Stomach (tissue), 9 donors: ENCODE measurements around the gene PRMT6. TPM values are rescaled to one million over a fixed set of nuclear protein-coding genes. Genes with fewer than 3 reads are reported as not detected.

Experiments
- DNase-seq, 2 donors: peaks; one replicate each; pipeline versions ENCODE4 v3.0.0 to v3.0.0-alpha.2; 2013 to 2019
- H3K27ac ChIP-seq, 5 donors: fragments of 200-600 bp in 4 of 5; sonication (generic) in 4 of 5; one replicate each; pipeline ENCODE4 v1.5.1; 2013 to 2019; ENCODE audit warnings: mild to moderate bottlenecking in 1 of 5, moderate library complexity in 1 of 5
- H3K27me3 ChIP-seq, 3 donors: fragments of 200-600 bp; sonication (generic); one replicate each; pipeline ENCODE4 v1.5.1; 2017 to 2019; ENCODE audit warnings: mixed run types in 1 of 3
- H3K36me3 ChIP-seq, 4 donors: fragments of 200-600 bp; sonication (generic); 1 replicate in 3 of 4; 2 replicates in 1 of 4; pipeline ENCODE4 v1.5.1; 2016 to 2019
- H3K4me1 ChIP-seq, 4 donors: fragments of 200-600 bp; sonication (generic); one replicate each; pipeline ENCODE4 v1.5.1; 2016 to 2019
- H3K4me3 ChIP-seq, 4 donors: fragments of 200-600 bp; sonication (generic) in 3 of 4; one replicate each; pipeline ENCODE4 v1.5.1; 2016 to 2019; ENCODE audit warnings: mild to moderate bottlenecking in 1 of 4
- H3K9me3 ChIP-seq, 4 donors: fragments of 200-600 bp; sonication (generic); one replicate each; pipeline ENCODE4 v1.5.1; 2016 to 2019
- EP300 ChIP-seq: sonication (generic); formaldehyde crosslinking; IDR thresholded peaks from one replicate; pipeline ENCODE4 v1.6.1; 2017; ENCODE audit warnings: antibody characterized with exemption
- POLR2A ChIP-seq, 4 donors: fragments of 450-650 bp; IDR thresholded peaks; one replicate each; pipeline ENCODE4 v1.6.1; 2016; ENCODE audit warnings: antibody characterized with exemption in 4 of 4, control low read depth in 2 of 4, mild to moderate bottlenecking in 1 of 4, moderate library complexity in 1 of 4
- POLR2AphosphoS5 ChIP-seq, 3 donors: sonication (generic); formaldehyde crosslinking; IDR thresholded peaks; one replicate each; pipeline ENCODE4 v1.6.1; 2016; ENCODE audit warnings: antibody characterized with exemption in 3 of 3
- WGBS, 5 donors: extraction: QIAGEN DNeasy Blood & Tissue Kit in 3 of 5; methylation state at CpG; one replicate each; pipeline versions ENCODE4 v1.1.5 to v1.1.7; 2013 to 2018; 5-methylcytosine and 5-hydroxymethylcytosine counted together
- intact Hi-C: fragments of 100-400 bp; cut with DNase I; formaldehyde crosslinking; loops from one replicate; pipeline ENCODE4 v1.15.1; 2023; ENCODE audit warnings: low total_unique reads
- polyA plus RNA-seq, 3 donors: library from polyadenylated mRNA; stranded (reverse); fragments of 200-250 nt; gene quantifications; one replicate each; pipeline ENCODE4 v1.2.3, GENCODE V29; 2013
- total RNA-seq, 5 donors: library from RNA; depleted of rRNA; stranded (reverse); fragments of >200 nt; gene quantifications; one replicate each; pipeline versions ENCODE4 v1.1.0 to v1.2.3, GENCODE V29; 2014 to 2016
- TF ChIP-seq, protein P1 (sequence below), 7 experiments: fragments of 450-650 bp in 4 of 7; fragments of 200-600 bp in 3 of 7; sonication (generic) in 3 of 7; IDR thresholded peaks; one replicate each; pipeline ENCODE4 v1.5.1; 2016 to 2019; ENCODE audit warnings: antibody characterized with exemption in 7 of 7, control low read depth in 2 of 7, mild to moderate bottlenecking in 1 of 7
- donor health status: healthy with polysubstance abuse.
- donor health status: Bipolar disorder and iron deficiency.
- donor health status: healthy.

Gene PRMT6
- total and polyA plus RNA-seq, 8 donors = 8.1 to 18.8 (median 14.7) TPM; not detected in 1

DNA sequence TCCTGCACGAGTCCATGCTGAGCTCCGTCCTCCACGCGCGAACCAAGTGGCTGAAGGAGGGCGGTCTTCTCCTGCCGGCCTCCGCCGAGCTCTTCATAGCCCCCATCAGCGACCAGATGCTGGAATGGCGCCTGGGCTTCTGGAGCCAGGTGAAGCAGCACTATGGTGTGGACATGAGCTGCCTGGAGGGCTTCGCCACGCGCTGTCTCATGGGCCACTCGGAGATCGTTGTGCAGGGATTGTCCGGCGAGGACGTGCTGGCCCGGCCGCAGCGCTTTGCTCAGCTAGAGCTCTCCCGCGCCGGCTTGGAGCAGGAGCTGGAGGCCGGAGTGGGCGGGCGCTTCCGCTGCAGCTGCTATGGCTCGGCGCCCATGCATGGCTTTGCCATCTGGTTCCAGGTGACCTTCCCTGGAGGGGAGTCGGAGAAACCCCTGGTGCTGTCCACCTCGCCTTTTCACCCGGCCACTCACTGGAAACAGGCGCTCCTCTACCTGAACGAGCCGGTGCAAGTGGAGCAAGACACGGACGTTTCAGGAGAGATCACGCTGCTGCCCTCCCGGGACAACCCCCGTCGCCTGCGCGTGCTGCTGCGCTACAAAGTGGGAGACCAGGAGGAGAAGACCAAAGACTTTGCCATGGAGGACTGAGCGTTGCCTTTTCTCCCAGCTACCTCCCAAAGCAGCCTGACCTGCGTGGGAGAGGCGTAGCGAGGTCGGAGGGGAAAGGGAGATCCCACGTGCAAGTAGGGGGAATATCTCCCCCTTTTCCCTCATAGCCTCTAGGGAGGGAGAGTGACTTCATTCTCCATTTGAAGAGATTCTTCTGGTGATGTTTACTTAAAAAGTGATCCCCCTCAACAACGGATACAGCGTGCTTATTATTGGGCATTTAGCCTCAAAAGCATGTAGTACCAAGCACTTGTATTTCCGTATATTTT is 991 bp downstream of the PRMT6 start:
- peak in 1 of 3 donors; percentile 11 for TF ChIP-seq POLR2AphosphoS5 (IDR thresholded peaks at IDR 0.05)
- TF ChIP-seq, protein P1, sequence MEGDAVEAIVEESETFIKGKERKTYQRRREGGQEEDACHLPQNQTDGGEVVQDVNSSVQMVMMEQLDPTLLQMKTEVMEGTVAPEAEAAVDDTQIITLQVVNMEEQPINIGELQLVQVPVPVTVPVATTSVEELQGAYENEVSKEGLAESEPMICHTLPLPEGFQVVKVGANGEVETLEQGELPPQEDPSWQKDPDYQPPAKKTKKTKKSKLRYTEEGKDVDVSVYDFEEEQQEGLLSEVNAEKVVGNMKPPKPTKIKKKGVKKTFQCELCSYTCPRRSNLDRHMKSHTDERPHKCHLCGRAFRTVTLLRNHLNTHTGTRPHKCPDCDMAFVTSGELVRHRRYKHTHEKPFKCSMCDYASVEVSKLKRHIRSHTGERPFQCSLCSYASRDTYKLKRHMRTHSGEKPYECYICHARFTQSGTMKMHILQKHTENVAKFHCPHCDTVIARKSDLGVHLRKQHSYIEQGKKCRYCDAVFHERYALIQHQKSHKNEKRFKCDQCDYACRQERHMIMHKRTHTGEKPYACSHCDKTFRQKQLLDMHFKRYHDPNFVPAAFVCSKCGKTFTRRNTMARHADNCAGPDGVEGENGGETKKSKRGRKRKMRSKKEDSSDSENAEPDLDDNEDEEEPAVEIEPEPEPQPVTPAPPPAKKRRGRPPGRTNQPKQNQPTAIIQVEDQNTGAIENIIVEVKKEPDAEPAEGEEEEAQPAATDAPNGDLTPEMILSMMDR (IDR thresholded peaks at IDR 0.05) = no peak
- no peak for TF ChIP-seq EP300
- WGBS, 5 donors = 4 to 35% (median 6%) methylated on average over 10 to 55 of the region's 55 CpGs
- DNase-seq = peak; percentile 73 to 88
- H3K4me3 ChIP-seq = peak overlapping the region; percentile 91 to 95 (median 92)
- H3K36me3 ChIP-seq = peaks cover 0 to 16% (median 13%) of the 10 kb centered on the region in 4 donors
- H3K9me3 ChIP-seq = no peaks in the 10 kb centered on the region
- intact Hi-C loops = no loop called here
- peak overlapping the region; percentile 78 to 90 (median 88) for H3K27ac ChIP-seq
- H3K27me3 ChIP-seq = no peaks in the 10 kb centered on the region
- H3K4me1 ChIP-seq = peaks cover 6 to 28% (median 18%) of the 10 kb centered on the region in 4 donors

DNA sequence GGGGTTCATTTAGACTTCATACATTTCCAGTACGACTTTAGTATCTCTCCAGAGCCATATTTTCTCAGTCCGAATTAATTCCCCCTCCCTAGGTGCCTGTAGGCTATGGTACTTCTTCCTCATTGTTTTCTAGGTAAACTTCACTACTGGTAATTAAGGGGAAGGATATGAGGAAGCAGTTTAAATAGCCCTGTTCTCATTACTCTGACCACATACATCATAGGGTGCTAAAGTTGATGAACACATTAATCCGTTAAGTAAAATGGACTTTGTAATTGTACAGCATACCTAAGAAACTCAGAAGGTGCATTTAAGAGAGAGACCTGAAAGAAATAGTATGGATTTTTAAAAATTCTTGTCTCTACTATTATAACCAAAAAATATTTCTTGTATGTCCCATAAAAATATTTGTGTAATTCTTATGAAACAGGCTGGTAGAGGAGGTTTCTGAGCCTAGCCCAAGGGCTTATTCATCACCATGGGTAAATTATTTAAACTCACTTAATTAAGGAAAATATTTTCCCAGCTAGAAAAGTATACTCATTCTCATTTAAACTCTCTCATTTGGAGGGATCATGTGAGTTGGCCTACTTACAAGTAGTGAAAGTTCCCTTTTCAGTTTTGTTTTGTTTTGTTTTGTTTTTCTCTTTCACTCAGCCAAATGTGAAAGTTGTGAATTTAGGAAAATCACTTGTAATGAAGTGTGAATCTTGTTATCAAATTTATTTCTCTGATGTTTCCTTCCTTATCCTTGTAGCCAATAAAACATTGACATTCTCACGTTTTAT is 2.0 kb downstream of the PRMT6 start:
- H3K36me3 ChIP-seq = peaks cover 0 to 16% (median 13%) of the 10 kb centered on the region in 4 donors
- intact Hi-C loops = no loop called here
- H3K27ac ChIP-seq = no peak overlapping the region
- peak overlapping the region in 3 of 4 donors; percentile 91 to 93 (median 92) for H3K4me3 ChIP-seq
- peak in 1 of 2 donors; percentile 3 for DNase-seq
- no peaks in the 10 kb centered on the region for H3K9me3 ChIP-seq
- TF ChIP-seq EP300 = no peak
- TF ChIP-seq POLR2A (IDR thresholded peaks at IDR 0.05) = no peak
- TF ChIP-seq, protein P1 (IDR thresholded peaks at IDR 0.05) = no peak
- no peak for TF ChIP-seq POLR2AphosphoS5 (IDR thresholded peaks at IDR 0.05)
- peaks cover 6 to 28% (median 18%) of the 10 kb centered on the region in 4 donors for H3K4me1 ChIP-seq
- no peaks in the 10 kb centered on the region for H3K27me3 ChIP-seq
- WGBS, 5 donors = 63 to 72% (median 71%) methylated on average over 4 of the region's 4 CpGs

DNA sequence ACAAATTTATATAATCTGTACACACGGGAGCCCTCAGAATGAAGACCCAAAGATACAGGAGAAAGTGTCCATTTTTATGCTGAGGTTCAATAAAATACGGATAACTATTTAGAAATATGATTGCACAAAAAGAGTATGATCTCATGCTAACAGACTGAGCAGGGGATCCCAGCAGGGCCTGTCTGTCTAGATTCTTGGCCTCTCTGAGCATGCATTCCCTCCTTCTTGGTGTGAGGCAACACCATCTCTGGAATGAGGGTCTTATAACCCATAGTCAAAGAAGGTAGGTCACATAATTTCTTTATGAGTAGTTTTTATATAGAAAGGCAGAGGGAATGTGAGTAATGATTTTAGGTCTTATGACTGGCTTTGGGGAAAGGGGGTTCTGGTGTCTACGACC is 5.4 kb downstream of the PRMT6 start:
- WGBS, 5 donors = 89 to 94% (median 91%) methylated on average over 3 of the region's 3 CpGs
- no peaks in the 10 kb centered on the region for H3K27me3 ChIP-seq
- TF ChIP-seq, protein P1 (IDR thresholded peaks at IDR 0.05) = no peak
- no peak for TF ChIP-seq EP300
- no peak for TF ChIP-seq POLR2A (IDR thresholded peaks at IDR 0.05)
- no peak for TF ChIP-seq POLR2AphosphoS5 (IDR thresholded peaks at IDR 0.05)
- peaks cover 0 to 16% (median 13%) of the 10 kb centered on the region in 4 donors for H3K36me3 ChIP-seq
- H3K4me1 ChIP-seq = peaks cover 6 to 22% (median 16%) of the 10 kb centered on the region in 4 donors
- H3K27ac ChIP-seq = no peak overlapping the region
- DNase-seq = no peak
- intact Hi-C loops = no loop called here
- no peak overlapping the region for H3K4me3 ChIP-seq
- no peaks in the 10 kb centered on the region for H3K9me3 ChIP-seq

DNA sequence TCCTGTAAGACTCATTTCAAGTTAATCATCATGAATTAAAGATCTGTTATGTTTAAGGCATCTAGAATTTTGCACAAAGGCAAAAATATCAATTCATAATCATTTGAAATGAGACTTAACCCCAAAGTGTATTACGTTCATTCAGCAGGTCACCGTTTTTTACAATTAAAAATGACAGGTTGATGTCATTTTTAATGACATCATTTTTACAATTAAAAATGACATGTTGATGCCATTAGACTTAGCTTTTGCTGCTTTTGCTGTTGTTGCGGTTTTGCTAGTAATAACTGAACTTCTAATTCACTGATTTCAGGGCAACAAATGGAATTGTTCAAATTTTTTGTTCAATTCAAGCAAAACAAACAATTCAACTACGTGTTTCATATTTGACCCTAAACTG is 17.0 kb downstream of the PRMT6 start:
- TF ChIP-seq POLR2AphosphoS5 (IDR thresholded peaks at IDR 0.05) = no peak
- no peak for TF ChIP-seq POLR2A (IDR thresholded peaks at IDR 0.05)
- TF ChIP-seq EP300 = no peak
- TF ChIP-seq, protein P1 (IDR thresholded peaks at IDR 0.05) = no peak
- Histone ChIP-seq H3K9me3 (no peaks in the 10 kb centered on the region), H3K27ac (no peak overlapping the region), H3K4me1 (no peaks in the 10 kb centered on the region), H3K36me3 (no peaks in the 10 kb centered on the region), H3K27me3 (no peaks in the 10 kb centered on the region), H3K4me3 (no peak overlapping the region)
- intact Hi-C loops = no loop called here
- no peak for DNase-seq
- WGBS, 5 donors = 72 to 88% (median 84%) methylated on average over 4 of the region's 4 CpGs
